ENCODE measurements around the gene KRTCAP2. TPM values are rescaled to one million over a fixed set of nuclear protein-coding genes. Genes with fewer than 3 reads are reported as not detected.

KRTCAP2 gene
- polyA plus RNA-seq, 1 donor (not counting 4 experiments of a cell fraction or from before 2014, with no cell fraction given) = 127 TPM

DNA sequence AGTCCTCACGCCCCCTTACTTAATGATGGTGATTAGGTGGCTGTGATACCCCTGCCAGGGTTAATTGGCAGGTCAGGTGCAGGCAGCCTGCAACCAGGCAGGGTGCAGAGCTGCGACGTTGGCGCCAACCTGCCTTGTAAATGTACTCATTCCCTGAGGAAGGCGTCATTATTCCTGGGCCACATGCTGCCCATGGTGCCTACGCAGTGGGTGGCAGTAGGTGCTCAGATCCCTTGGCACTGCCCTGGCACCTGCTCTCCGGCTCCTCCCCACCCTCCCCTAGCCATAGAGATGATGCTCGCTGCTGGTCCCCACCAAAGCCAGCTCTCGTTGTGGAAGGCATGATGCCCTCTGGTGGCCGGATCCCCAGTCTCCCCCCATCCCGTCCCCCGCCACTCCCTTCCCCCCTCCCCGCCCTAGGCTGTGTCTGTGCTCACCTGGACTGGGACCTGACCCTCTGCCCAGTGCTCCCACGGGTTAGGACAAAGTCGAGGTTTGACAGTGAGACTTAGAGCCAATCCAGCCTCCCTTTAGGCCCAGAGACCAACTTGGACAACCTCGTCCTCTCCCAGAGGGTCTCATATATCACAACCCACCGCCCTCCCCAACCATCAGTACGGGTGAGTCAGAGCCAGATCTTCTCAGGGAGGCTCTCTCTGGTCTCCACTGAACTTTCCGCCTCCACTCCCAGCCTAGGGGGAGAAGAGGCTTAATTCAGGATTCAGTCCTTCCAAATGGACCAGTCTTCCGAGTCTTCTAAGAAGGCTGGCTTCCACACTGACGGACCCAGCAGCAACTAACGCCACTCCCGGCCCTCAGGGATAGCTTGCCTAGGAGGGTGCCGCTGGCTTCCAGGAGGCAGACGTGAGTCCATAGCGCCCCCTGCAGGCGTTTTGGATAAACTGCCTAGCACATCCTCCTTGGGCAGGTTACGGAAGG, 5.7 kb downstream of the KRTCAP2 start:
- H3K79me2 ChIP-seq (ENCODE audit: control insufficient read depth, insufficient read depth, low read length) = peaks cover 10% of the 10 kb centered on the region
- peak overlapping the region; percentile 42 for H3K4me2 ChIP-seq (ENCODE audit: control insufficient read depth, extremely low read depth, insufficient read depth, low read depth, low read length)

GRCh38 chr1:155166471-155167165, 6.5 kb downstream of the KRTCAP2 start:
- H3K36me3 ChIP-seq (ENCODE audit: control insufficient read depth in 2 of 2, extremely low read depth in 1 of 2, insufficient read depth in 2 of 2, low read length in 2 of 2) = peaks cover 9 to 12% of the 10 kb centered on the region in 2 experiments
- no peak overlapping the region for H3K4me3 ChIP-seq (ENCODE audit: control insufficient read depth in 2 of 3, extremely low read depth in 1 of 3, insufficient read depth in 2 of 3, low read depth in 1 of 3, low read length in 3 of 3)
- dilution Hi-C loops (cut with MboI; ENCODE audit: extremely low pct_ligation_motif_present, low sequenced_read_pairs) = no loop called here
- peaks cover 4% of the 10 kb centered on the region for H3K4me1 ChIP-seq (ENCODE audit: control insufficient read depth, extremely low read depth, insufficient read depth, low read length)
- no peak overlapping the region for H3K9ac ChIP-seq (ENCODE audit: control insufficient read depth, extremely low read depth, insufficient read depth, low read length)
- H3K9me3 ChIP-seq (ENCODE audit: control insufficient read depth, low read depth, low read length) = no peaks in the 10 kb centered on the region
- H3K9me1 ChIP-seq (ENCODE audit: control insufficient read depth, extremely low read depth, insufficient read depth, low read length) = no peaks in the 10 kb centered on the region
- FAIRE-seq (no peak), DNase-seq (ENCODE audit: low read depth, low spot score) (no peak)
- no peak overlapping the region for H2AFZ ChIP-seq (ENCODE audit: control insufficient read depth, low read length)
- H3K27me3 ChIP-seq (ENCODE audit: control insufficient read depth, extremely low read depth, insufficient read depth, low read length) = no peaks in the 10 kb centered on the region
- no peaks in the 10 kb centered on the region for H4K20me1 ChIP-seq (ENCODE audit: control insufficient read depth, extremely low read depth, insufficient read depth, low read length)
- H3K79me2 ChIP-seq (ENCODE audit: control insufficient read depth, insufficient read depth, low read length) = peaks cover 1% of the 10 kb centered on the region
- no peak overlapping the region for H3K27ac ChIP-seq (ENCODE audit: control insufficient read depth, insufficient read depth, low read length)
- no peak overlapping the region for H3K4me2 ChIP-seq (ENCODE audit: control insufficient read depth, extremely low read depth, insufficient read depth, low read depth, low read length)
- TF ChIP-seq, protein P1, sequence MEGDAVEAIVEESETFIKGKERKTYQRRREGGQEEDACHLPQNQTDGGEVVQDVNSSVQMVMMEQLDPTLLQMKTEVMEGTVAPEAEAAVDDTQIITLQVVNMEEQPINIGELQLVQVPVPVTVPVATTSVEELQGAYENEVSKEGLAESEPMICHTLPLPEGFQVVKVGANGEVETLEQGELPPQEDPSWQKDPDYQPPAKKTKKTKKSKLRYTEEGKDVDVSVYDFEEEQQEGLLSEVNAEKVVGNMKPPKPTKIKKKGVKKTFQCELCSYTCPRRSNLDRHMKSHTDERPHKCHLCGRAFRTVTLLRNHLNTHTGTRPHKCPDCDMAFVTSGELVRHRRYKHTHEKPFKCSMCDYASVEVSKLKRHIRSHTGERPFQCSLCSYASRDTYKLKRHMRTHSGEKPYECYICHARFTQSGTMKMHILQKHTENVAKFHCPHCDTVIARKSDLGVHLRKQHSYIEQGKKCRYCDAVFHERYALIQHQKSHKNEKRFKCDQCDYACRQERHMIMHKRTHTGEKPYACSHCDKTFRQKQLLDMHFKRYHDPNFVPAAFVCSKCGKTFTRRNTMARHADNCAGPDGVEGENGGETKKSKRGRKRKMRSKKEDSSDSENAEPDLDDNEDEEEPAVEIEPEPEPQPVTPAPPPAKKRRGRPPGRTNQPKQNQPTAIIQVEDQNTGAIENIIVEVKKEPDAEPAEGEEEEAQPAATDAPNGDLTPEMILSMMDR (optimal IDR thresholded peaks at IDR 0.05 in 1 of 3, IDR thresholded peaks at IDR 0.05 in 1 of 3, conservative IDR thresholded peaks at IDR 0.05 in 1 of 3; ENCODE audit: extremely low read depth in 1 of 3, insufficient read depth in 2 of 3, low read length in 3 of 3) = no peak
- TF ChIP-seq EZH2 (IDR thresholded peaks at IDR 0.05; ENCODE audit: low read length) = no peak

More for the DNA sequence above, 5.7 kb downstream of the KRTCAP2 start:
- H2AFZ ChIP-seq (ENCODE audit: control insufficient read depth, low read length) = no peak overlapping the region
- dilution Hi-C loops (cut with MboI; ENCODE audit: extremely low pct_ligation_motif_present, low sequenced_read_pairs) = no loop called here
- no peaks in the 10 kb centered on the region for H4K20me1 ChIP-seq (ENCODE audit: control insufficient read depth, extremely low read depth, insufficient read depth, low read length)
- H3K9ac ChIP-seq (ENCODE audit: control insufficient read depth, extremely low read depth, insufficient read depth, low read length) = no peak overlapping the region
- FAIRE-seq (peak; percentile 73), DNase-seq (ENCODE audit: low read depth, low spot score) (peak; percentile 68)
- H3K27me3 ChIP-seq (ENCODE audit: control insufficient read depth, extremely low read depth, insufficient read depth, low read length) = no peaks in the 10 kb centered on the region
- no peak overlapping the region for H3K27ac ChIP-seq (ENCODE audit: control insufficient read depth, insufficient read depth, low read length)
- no peak overlapping the region for H3K4me3 ChIP-seq (ENCODE audit: control insufficient read depth in 2 of 3, extremely low read depth in 1 of 3, insufficient read depth in 2 of 3, low read depth in 1 of 3, low read length in 3 of 3)
- no peaks in the 10 kb centered on the region for H3K9me1 ChIP-seq (ENCODE audit: control insufficient read depth, extremely low read depth, insufficient read depth, low read length)
- H3K4me1 ChIP-seq (ENCODE audit: control insufficient read depth, extremely low read depth, insufficient read depth, low read length) = peaks cover 12% of the 10 kb centered on the region
- H3K36me3 ChIP-seq (ENCODE audit: control insufficient read depth in 2 of 2, extremely low read depth in 1 of 2, insufficient read depth in 2 of 2, low read length in 2 of 2) = peaks cover 9 to 12% of the 10 kb centered on the region in 2 experiments
- TF ChIP-seq EZH2 (IDR thresholded peaks at IDR 0.05; ENCODE audit: low read length) = no peak
- TF ChIP-seq, protein P1 (optimal IDR thresholded peaks at IDR 0.05 in 1 of 3, IDR thresholded peaks at IDR 0.05 in 1 of 3, conservative IDR thresholded peaks at IDR 0.05 in 1 of 3; ENCODE audit: extremely low read depth in 1 of 3, insufficient read depth in 2 of 3, low read length in 3 of 3) = peak; percentile 92 to 99 (median 98)
- H3K9me3 ChIP-seq (ENCODE audit: control insufficient read depth, low read depth, low read length) = no peaks in the 10 kb centered on the region

Measured in keratinocyte (primary cell).